DND-41 (cell line): ENCODE data around the gene ANKRD29.

Experiments used
- EZH2 ChIP-seq: IDR thresholded peaks from 3 replicates; pipeline ENCODE4 v1.6.1; 2012; ENCODE audit warnings: borderline replicate concordance, low read depth, mild to moderate bottlenecking, moderate library complexity, low read length, inconsistent platforms; ENCODE audit not compliant: severe bottlenecking
- TF ChIP-seq, protein P1 (sequence below): IDR thresholded peaks from 2 replicates; pipeline ENCODE4 v1.5.1; 2012; ENCODE audit warnings: borderline replicate concordance, low read length, moderate library complexity, mild to moderate bottlenecking; ENCODE audit not compliant: poor library complexity, severe bottlenecking; ENCODE audit errors: extremely low read depth

- TF ChIP-seq, protein P1, sequence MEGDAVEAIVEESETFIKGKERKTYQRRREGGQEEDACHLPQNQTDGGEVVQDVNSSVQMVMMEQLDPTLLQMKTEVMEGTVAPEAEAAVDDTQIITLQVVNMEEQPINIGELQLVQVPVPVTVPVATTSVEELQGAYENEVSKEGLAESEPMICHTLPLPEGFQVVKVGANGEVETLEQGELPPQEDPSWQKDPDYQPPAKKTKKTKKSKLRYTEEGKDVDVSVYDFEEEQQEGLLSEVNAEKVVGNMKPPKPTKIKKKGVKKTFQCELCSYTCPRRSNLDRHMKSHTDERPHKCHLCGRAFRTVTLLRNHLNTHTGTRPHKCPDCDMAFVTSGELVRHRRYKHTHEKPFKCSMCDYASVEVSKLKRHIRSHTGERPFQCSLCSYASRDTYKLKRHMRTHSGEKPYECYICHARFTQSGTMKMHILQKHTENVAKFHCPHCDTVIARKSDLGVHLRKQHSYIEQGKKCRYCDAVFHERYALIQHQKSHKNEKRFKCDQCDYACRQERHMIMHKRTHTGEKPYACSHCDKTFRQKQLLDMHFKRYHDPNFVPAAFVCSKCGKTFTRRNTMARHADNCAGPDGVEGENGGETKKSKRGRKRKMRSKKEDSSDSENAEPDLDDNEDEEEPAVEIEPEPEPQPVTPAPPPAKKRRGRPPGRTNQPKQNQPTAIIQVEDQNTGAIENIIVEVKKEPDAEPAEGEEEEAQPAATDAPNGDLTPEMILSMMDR, result no peak
- no peak for TF ChIP-seq EZH2
These were observed 33.2 kb downstream of the ANKRD29 start for GRCh38 chr18:23629444-23629946.
